ENCODE results near the gene HIGD2A. TPM values are rescaled to one million over a fixed set of nuclear protein-coding genes. Genes with fewer than 3 reads are reported as not detected.

Gene HIGD2A
- total RNA-seq, 1 donor from 2014 or later = 139 TPM

DNA sequence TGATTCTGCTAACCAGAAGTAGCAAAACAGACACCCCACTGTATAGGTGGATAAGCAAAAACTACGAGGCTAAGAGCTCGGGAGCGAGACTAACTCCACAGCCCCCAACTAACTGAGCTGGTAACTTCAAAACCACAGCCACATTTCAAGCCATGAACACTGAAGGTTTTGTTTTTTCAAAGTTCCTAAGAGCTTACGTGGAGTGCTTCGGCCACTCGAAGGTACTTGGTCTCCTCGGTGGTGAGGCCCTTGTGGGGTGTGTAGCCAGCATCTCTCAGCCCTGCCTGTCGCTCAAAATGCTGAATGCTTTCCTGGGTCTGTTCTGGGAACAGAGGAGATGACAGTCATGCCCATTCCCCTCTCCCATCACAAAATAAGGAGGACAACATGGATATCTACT, 38.1 kb upstream of the HIGD2A start:
- TF ChIP-seq, protein P1, sequence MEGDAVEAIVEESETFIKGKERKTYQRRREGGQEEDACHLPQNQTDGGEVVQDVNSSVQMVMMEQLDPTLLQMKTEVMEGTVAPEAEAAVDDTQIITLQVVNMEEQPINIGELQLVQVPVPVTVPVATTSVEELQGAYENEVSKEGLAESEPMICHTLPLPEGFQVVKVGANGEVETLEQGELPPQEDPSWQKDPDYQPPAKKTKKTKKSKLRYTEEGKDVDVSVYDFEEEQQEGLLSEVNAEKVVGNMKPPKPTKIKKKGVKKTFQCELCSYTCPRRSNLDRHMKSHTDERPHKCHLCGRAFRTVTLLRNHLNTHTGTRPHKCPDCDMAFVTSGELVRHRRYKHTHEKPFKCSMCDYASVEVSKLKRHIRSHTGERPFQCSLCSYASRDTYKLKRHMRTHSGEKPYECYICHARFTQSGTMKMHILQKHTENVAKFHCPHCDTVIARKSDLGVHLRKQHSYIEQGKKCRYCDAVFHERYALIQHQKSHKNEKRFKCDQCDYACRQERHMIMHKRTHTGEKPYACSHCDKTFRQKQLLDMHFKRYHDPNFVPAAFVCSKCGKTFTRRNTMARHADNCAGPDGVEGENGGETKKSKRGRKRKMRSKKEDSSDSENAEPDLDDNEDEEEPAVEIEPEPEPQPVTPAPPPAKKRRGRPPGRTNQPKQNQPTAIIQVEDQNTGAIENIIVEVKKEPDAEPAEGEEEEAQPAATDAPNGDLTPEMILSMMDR (IDR thresholded peaks at IDR 0.05; ENCODE audit: insufficient read depth, low read length, poor library complexity, severe bottlenecking) = no peak
- H3K27me3 ChIP-seq (ENCODE audit: control insufficient read depth, insufficient read depth, low read length) = no peaks in the 10 kb centered on the region
- DNase-seq (ENCODE audit: low read depth) = no peak
- peaks cover 6% of the 10 kb centered on the region for H3K36me3 ChIP-seq (ENCODE audit: control insufficient read depth, insufficient read depth, low read length)
- no peak overlapping the region for H3K4me3 ChIP-seq (ENCODE audit: low read depth, low read length)

DNA sequence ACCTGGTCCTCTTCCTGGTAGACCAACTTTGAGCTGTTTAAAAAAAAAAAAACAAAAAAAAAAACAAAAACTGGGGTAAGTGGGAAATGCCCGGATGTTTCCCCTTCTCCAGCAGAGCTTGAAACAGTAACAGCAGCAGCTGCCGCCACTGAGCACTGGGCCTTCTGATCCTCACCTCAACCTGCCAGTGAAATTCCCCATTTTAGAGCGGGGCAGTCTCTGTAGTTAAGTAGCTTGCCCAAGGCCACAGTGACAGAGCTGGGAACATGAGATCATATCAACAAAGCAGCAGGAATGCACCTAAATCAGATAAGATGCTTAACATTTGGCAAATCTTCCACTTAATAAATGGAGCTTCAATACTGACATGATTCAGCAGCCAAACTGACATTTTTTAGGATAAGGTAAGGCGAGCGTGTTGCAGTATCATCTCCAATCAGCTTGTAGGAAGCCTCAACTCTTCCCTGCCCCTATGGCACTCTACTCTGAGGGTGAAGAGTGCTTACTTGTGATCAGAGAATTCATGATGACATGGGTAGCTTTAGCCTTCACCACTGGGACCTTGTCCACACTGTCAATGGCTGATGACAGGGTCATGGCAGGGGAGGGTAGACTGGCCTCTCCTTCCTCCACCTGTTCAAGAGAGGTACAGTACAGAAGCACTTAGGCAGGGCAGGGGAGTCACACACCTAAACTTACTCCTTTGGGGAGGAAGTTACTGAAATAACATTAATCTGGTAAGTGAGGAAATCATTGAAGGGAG, 36.3 kb upstream of the HIGD2A start:
- Histone ChIP-seq H3K27me3 (ENCODE audit: control insufficient read depth, insufficient read depth, low read length) (no peaks in the 10 kb centered on the region), H3K36me3 (ENCODE audit: control insufficient read depth, insufficient read depth, low read length) (peaks cover 5% of the 10 kb centered on the region), H3K4me3 (ENCODE audit: low read depth, low read length) (no peak overlapping the region)
- TF ChIP-seq, protein P1 (IDR thresholded peaks at IDR 0.05; ENCODE audit: insufficient read depth, low read length, poor library complexity, severe bottlenecking) = no peak
- no peak for DNase-seq (ENCODE audit: low read depth)

- H3K36me3 ChIP-seq (ENCODE audit: control insufficient read depth, insufficient read depth, low read length) = peaks cover 3% of the 10 kb centered on the region
- TF ChIP-seq, protein P1 (IDR thresholded peaks at IDR 0.05; ENCODE audit: insufficient read depth, low read length, poor library complexity, severe bottlenecking) = no peak
- DNase-seq (ENCODE audit: low read depth) = no peak
- no peak overlapping the region for H3K4me3 ChIP-seq (ENCODE audit: low read depth, low read length)
- no peaks in the 10 kb centered on the region for H3K27me3 ChIP-seq (ENCODE audit: control insufficient read depth, insufficient read depth, low read length)
Measured at GRCh38 chr5:176353533-176353932, 35.0 kb upstream of the HIGD2A start.

GRCh38 chr5:176355400-176356178, 33.0 kb upstream of the HIGD2A start:
- TF ChIP-seq, protein P1 (IDR thresholded peaks at IDR 0.05; ENCODE audit: insufficient read depth, low read length, poor library complexity, severe bottlenecking) = no peak
- H3K36me3 ChIP-seq (ENCODE audit: control insufficient read depth, insufficient read depth, low read length) = peaks cover 1% of the 10 kb centered on the region
- no peaks in the 10 kb centered on the region for H3K27me3 ChIP-seq (ENCODE audit: control insufficient read depth, insufficient read depth, low read length)
- no peak for DNase-seq (ENCODE audit: low read depth)
- H3K4me3 ChIP-seq (ENCODE audit: low read depth, low read length) = no peak overlapping the region

DNA sequence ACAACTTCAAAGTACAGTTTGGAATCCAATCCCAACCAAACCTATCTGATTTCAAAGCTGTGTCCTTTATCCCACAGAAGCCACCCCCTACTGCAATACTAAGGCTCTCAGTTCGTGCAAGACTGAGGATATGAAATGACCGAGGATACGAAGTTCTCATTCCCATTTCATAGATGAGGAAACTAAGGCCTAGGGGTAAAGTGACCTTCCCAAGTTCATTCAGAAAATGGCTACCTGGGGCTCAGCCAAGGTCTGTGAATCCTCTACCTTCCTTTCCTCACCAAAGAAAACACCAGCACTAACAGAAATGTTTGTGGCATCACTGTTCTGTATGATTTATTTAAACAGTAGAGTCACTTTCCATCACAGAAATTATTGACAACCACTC, 32.4 kb upstream of the HIGD2A start:
- TF ChIP-seq, protein P1 (IDR thresholded peaks at IDR 0.05; ENCODE audit: insufficient read depth, low read length, poor library complexity, severe bottlenecking) = no peak
- no peak for DNase-seq (ENCODE audit: low read depth)
- Histone ChIP-seq H3K4me3 (ENCODE audit: low read depth, low read length) (no peak overlapping the region), H3K36me3 (ENCODE audit: control insufficient read depth, insufficient read depth, low read length) (peaks cover 1% of the 10 kb centered on the region), H3K27me3 (ENCODE audit: control insufficient read depth, insufficient read depth, low read length) (no peaks in the 10 kb centered on the region)
